Left ventricle myocardium superior (tissue), 1 donor: ENCODE data around the gene SLC44A3. TPM values are rescaled to one million over a fixed set of nuclear protein-coding genes. Genes with fewer than 3 reads are reported as not detected.
"Not testable (repeated sequence)": the region's sequence is repeated elsewhere in the genome, so short reads cannot be mapped to it uniquely, and the experiment has no call there.

Source experiments
- ATAC-seq: fragments of 200-7000 bp; cut with Tn5 transposase; one replicate; pipeline ENCODE4 v1.9.1; 2020; ENCODE audit warnings: mild to moderate bottlenecking, moderate library complexity
- DNase-seq: peaks from one replicate; pipeline ENCODE4 v3.0.0-alpha.2; 2020
- intact Hi-C: fragments of 100-400 bp; cut with micrococcal nuclease; formaldehyde crosslinking; loops from one replicate; pipeline ENCODE4 v1.11.0; 2022
- total RNA-seq: library from RNA; stranded (reverse); fragmentation: NEBNext Ultra II Directional; extraction: Animal tissue kit (Norgen Biotek cat#: 25700); gene quantifications from one replicate; pipeline ENCODE4 v1.2.1, GENCODE V29; 2021
- donor health status: DM: no; HTN: yes; CAD: no; lungs with severe emphysema.

The SLC44A3 gene
- total RNA-seq, 1 donor from 2014 or later: 3.0 TPM

DNA sequence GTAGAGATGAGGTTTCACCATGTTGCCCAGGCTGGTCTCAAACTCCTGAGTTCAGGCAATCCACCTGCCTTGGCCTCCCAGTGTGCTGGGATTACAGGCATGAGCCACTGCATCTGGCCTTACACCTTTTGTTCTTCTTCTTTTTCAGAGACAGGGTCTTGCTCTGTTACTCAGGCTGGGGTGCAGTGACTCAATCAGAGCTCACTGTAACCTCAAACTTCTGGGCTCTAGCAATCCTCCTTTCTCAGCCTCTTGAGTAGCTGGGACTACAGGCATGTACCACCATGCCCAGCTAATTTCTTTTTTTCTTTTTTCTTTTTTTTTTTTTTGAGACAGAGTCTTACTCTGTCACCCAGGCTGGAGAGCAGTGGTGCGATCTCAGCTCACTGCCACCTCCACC lies 121.3 kb downstream of the SLC44A3 start:
- DNase-seq, intact Hi-C loops, ATAC-seq: not testable (repeated sequence)

- DNase-seq (no peak), ATAC-seq (no peak)
- intact Hi-C loops: no loop called here
These were observed 122.3 kb downstream of the SLC44A3 start for GRCh38 chr1:94942171-94943128.

Other genes with a start within 250 kb of the SLC44A3 start
- 51.8 TPM for gene CNN3, start 106.8 kb downstream of the SLC44A3 start, total RNA-seq